CD14-positive monocyte (primary cell): Measurements from ENCODE around the gene UBE2E2. TPM values are rescaled to one million over a fixed set of nuclear protein-coding genes. Genes with fewer than 3 reads are reported as not detected.

ENCODE experiments used
- DNase-seq, 3 donors: peaks; one replicate each; pipeline ENCODE4 v3.0.0-alpha.2; 2011 to 2022
- H2AFZ ChIP-seq: 2 replicates; pipeline ENCODE4 v1.6.0; 2012; ENCODE audit warnings: mild to moderate bottlenecking, low read depth, low read length, inconsistent platforms; ENCODE audit not compliant: insufficient read depth, poor library complexity, severe bottlenecking
- H3K27ac ChIP-seq, 2 donors: 1 replicate in 1 of 2; 2 replicates in 1 of 2; pipeline ENCODE4 v1.5.1; 2012 to 2013; ENCODE audit warnings: low read length in 2 of 2, control low read depth in 1 of 2, inconsistent platforms in 1 of 2, low read depth in 1 of 2, mild to moderate bottlenecking in 1 of 2
- H3K27me3 ChIP-seq, 2 donors: one replicate each; pipeline versions ENCODE4 v1.6.0 to v1.6.1; 2011 to 2013; ENCODE audit warnings: low read length in 2 of 2; ENCODE audit not compliant: control insufficient read depth in 2 of 2, insufficient read depth in 2 of 2
- H3K36me3 ChIP-seq, 2 donors: replicated peaks in 1 of 2; 1 replicate in 1 of 2; 2 replicates in 1 of 2; pipeline versions ENCODE4 v1.5.1 to v1.6.1; 2012 to 2013; ENCODE audit warnings: low read length in 2 of 2, control low read depth in 1 of 2, inconsistent platforms in 1 of 2, mild to moderate bottlenecking in 1 of 2; ENCODE audit not compliant: insufficient read depth in 2 of 2, control insufficient read depth in 1 of 2
- H3K4me1 ChIP-seq, 2 donors: 1 replicate in 1 of 2; 2 replicates in 1 of 2; pipeline versions ENCODE4 v1.5.1 to v1.6.1; 2012 to 2013; ENCODE audit warnings: low read length in 2 of 2, control low read depth in 1 of 2, inconsistent platforms in 1 of 2, mild to moderate bottlenecking in 1 of 2, moderate library complexity in 1 of 2; ENCODE audit not compliant: insufficient read depth in 2 of 2, control insufficient read depth in 1 of 2
- H3K4me2 ChIP-seq: replicated peaks from 2 replicates; pipeline ENCODE3; 2012; ENCODE audit warnings: low read length, moderate library complexity, mild to moderate bottlenecking; ENCODE audit not compliant: poor library complexity, severe bottlenecking; ENCODE audit errors: extremely low read depth
- H3K4me3 ChIP-seq, 3 experiments: fragments of 200-600 bp in 1 of 3; sonication (generic) in 1 of 3; replicated peaks in 1 of 3; 1 replicate in 2 of 3; 2 replicates in 1 of 3; pipeline ENCODE4 v1.5.1; 2011 to 2013; ENCODE audit warnings: low read length in 3 of 3, mild to moderate bottlenecking in 3 of 3, control low read depth in 2 of 3, low read depth in 2 of 3, inconsistent platforms in 1 of 3, moderate library complexity in 1 of 3
- H3K79me2 ChIP-seq: 2 replicates; pipeline ENCODE4 v1.6.0; 2012; ENCODE audit warnings: mild to moderate bottlenecking, control low read depth, inconsistent platforms, low read length, moderate library complexity; ENCODE audit not compliant: insufficient read depth
- H3K9ac ChIP-seq: 2 replicates; pipeline ENCODE4 v1.6.0; 2017; ENCODE audit warnings: low read length, mild to moderate bottlenecking; ENCODE audit not compliant: insufficient read depth, poor library complexity, severe bottlenecking
- H3K9me3 ChIP-seq, 2 donors: replicated peaks in 1 of 2; 1 replicate in 1 of 2; 2 replicates in 1 of 2; pipeline versions ENCODE4 v1.5.1 to v1.6.1; 2012 to 2013; ENCODE audit warnings: low read length in 2 of 2, control low read depth in 1 of 2; ENCODE audit not compliant: control insufficient read depth in 1 of 2, insufficient read depth in 1 of 2
- H4K20me1 ChIP-seq: 2 replicates; pipeline ENCODE4 v1.6.0; 2012; ENCODE audit warnings: mild to moderate bottlenecking, low read length, control low read depth, moderate library complexity; ENCODE audit not compliant: insufficient read depth
- H3K27ac Mint-ChIP-seq, 7 donors: one replicate each; pipeline ENCODE4 v1.8.0; 2020; ENCODE audit warnings: mild to moderate bottlenecking in 7 of 7, mixed read lengths in 7 of 7, moderate library complexity in 6 of 7, inconsistent platforms in 2 of 7
- H3K27me3 Mint-ChIP-seq, 3 donors: one replicate each; pipeline ENCODE4 v1.8.0; 2021 to 2022; ENCODE audit warnings: low read depth in 3 of 3, mild to moderate bottlenecking in 3 of 3, mixed read lengths in 3 of 3, moderate library complexity in 3 of 3, inconsistent platforms in 1 of 3
- H3K36me3 Mint-ChIP-seq, 2 donors: one replicate each; pipeline ENCODE4 v1.8.0; 2020; ENCODE audit warnings: mixed read lengths in 2 of 2, inconsistent platforms in 1 of 2, mild to moderate bottlenecking in 1 of 2
- H3K4me1 Mint-ChIP-seq: one replicate; pipeline ENCODE4 v1.8.0; 2020; ENCODE audit warnings: mild to moderate bottlenecking, mixed read lengths
- H3K4me3 Mint-ChIP-seq, 2 donors: one replicate each; pipeline ENCODE4 v1.8.0; 2020; ENCODE audit warnings: mild to moderate bottlenecking in 2 of 2, mixed read lengths in 2 of 2, moderate library complexity in 1 of 2
- H3K9me3 Mint-ChIP-seq, 7 donors: one replicate each; pipeline ENCODE4 v1.8.0; 2020 to 2022; ENCODE audit warnings: mixed read lengths in 7 of 7, mild to moderate bottlenecking in 6 of 7, moderate library complexity in 6 of 7, inconsistent platforms in 2 of 7
- WGBS: methylation state at CpG from one replicate; pipeline ENCODE4 v1.1.5; 2013; ENCODE audit warnings: missing lambda C conversion rate; ENCODE audit not compliant: insufficient coverage; 5-methylcytosine and 5-hydroxymethylcytosine counted together
- intact Hi-C, 2 donors: fragments of 100-400 bp; cut with micrococcal nuclease; formaldehyde crosslinking; loops; one replicate each; pipeline versions ENCODE4 v1.15.0 to v1.15.1; 2023
- polyA plus RNA-seq, 3 donors: library from polyadenylated mRNA; depleted of rRNA in 1 of 3; unstranded in 2 of 3; stranded (reverse) in 1 of 3; fragments of 300-500 nt in 2 of 3; fragments of >200 nt in 1 of 3; fragmentation: Illumina TruSeq in 2 of 3; gene quantifications; 1 replicate in 2 of 3; 2 replicates in 1 of 3; pipeline ENCODE4 v1.2.3, GENCODE V29; 2012 to 2021
- TF ChIP-seq, protein P1 (sequence below): fragments of 200-600 bp; IDR thresholded peaks from one replicate; pipeline ENCODE4 v1.8.0; 2022; ENCODE audit warnings: antibody characterized with exemption, mild to moderate bottlenecking

UBE2E2 gene
- polyA plus RNA-seq, 3 donors = 25.8 to 78.0 (median 66.3) TPM

DNA sequence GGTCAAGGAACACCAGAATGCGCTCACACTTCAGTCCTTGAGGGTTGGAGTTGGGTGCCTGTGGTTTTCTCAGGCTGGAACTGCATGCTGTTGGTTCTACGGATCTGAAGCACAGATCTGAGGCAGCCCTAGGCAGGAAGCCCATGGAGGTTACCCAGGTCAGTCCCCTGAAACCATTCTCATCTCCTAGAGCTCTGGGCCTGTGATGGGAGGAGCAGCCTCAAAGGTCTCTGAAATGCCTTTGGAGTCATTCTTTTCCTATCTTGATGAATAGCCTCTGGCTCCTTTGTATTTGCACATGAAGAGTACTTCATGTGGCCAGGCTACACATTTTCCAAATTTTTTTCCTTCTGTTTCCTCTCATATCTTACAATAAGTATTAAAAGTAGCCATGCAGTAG is 423.3 kb downstream of the UBE2E2 start:
- Histone ChIP-seq H2AFZ (no peak overlapping the region), H3K27ac (no peak overlapping the region), H3K4me2 (no peak overlapping the region), H3K4me1 (no peaks in the 10 kb centered on the region), H3K9me3 (peaks cover 0 to 14% of the 10 kb centered on the region in 2 donors), H3K9ac (no peak overlapping the region), H3K36me3 (no peaks in the 10 kb centered on the region), H3K4me3 (no peak overlapping the region), H3K79me2 (no peaks in the 10 kb centered on the region), H3K27me3 (no peaks in the 10 kb centered on the region), H4K20me1 (no peaks in the 10 kb centered on the region)
- no CpG with 5 or more reads among the region's 2 CpGs for WGBS
- no peak for DNase-seq
- TF ChIP-seq, protein P1, sequence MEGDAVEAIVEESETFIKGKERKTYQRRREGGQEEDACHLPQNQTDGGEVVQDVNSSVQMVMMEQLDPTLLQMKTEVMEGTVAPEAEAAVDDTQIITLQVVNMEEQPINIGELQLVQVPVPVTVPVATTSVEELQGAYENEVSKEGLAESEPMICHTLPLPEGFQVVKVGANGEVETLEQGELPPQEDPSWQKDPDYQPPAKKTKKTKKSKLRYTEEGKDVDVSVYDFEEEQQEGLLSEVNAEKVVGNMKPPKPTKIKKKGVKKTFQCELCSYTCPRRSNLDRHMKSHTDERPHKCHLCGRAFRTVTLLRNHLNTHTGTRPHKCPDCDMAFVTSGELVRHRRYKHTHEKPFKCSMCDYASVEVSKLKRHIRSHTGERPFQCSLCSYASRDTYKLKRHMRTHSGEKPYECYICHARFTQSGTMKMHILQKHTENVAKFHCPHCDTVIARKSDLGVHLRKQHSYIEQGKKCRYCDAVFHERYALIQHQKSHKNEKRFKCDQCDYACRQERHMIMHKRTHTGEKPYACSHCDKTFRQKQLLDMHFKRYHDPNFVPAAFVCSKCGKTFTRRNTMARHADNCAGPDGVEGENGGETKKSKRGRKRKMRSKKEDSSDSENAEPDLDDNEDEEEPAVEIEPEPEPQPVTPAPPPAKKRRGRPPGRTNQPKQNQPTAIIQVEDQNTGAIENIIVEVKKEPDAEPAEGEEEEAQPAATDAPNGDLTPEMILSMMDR = no peak
- H3K27me3 Mint-ChIP-seq = peaks cover 0 to 4% (median 1%) of the 10 kb centered on the region in 3 donors
- H3K9me3 Mint-ChIP-seq = peaks cover 13 to 39% (median 22%) of the 10 kb centered on the region in 7 donors
- no peak overlapping the region for H3K27ac Mint-ChIP-seq
- H3K4me3 Mint-ChIP-seq = no peak overlapping the region
- no peaks in the 10 kb centered on the region for H3K4me1 Mint-ChIP-seq
- intact Hi-C loops = no loop called here
- no peaks in the 10 kb centered on the region for H3K36me3 Mint-ChIP-seq

GRCh38 chr3:23629181-23629894 is 426.2 kb downstream of the UBE2E2 start:
- Mint-ChIP-seq H3K4me3 (no peak overlapping the region), H3K27me3 (peaks cover 0 to 4% (median 1%) of the 10 kb centered on the region in 3 donors), H3K36me3 (no peaks in the 10 kb centered on the region), H3K4me1 (no peaks in the 10 kb centered on the region), H3K27ac (no peak overlapping the region), H3K9me3 (peaks cover 6 to 26% (median 12%) of the 10 kb centered on the region in 7 donors)
- H2AFZ ChIP-seq = no peak overlapping the region
- WGBS = 95% methylated on average over 5 of the region's 5 CpGs
- intact Hi-C loops = no loop called here
- DNase-seq = no peak
- no peak overlapping the region for H3K9ac ChIP-seq
- H3K9me3 ChIP-seq = peaks cover 0 to 10% of the 10 kb centered on the region in 2 donors
- no peaks in the 10 kb centered on the region for H3K79me2 ChIP-seq
- H3K36me3 ChIP-seq = no peaks in the 10 kb centered on the region
- TF ChIP-seq, protein P1 = no peak
- no peak overlapping the region for H3K4me2 ChIP-seq
- H3K27ac ChIP-seq = no peak overlapping the region
- H4K20me1 ChIP-seq = no peaks in the 10 kb centered on the region
- no peaks in the 10 kb centered on the region for H3K27me3 ChIP-seq
- H3K4me1 ChIP-seq = no peaks in the 10 kb centered on the region
- no peak overlapping the region for H3K4me3 ChIP-seq
